Hypothalamus (tissue), 51 donors: ENCODE data around the gene ACBD5.

Experiments used
- DNase-seq, 51 donors: peaks; one replicate each; lab custom pipeline; 2025; lab: John Stamatoyannopoulos, UW

Gene ACBD5

DNA sequence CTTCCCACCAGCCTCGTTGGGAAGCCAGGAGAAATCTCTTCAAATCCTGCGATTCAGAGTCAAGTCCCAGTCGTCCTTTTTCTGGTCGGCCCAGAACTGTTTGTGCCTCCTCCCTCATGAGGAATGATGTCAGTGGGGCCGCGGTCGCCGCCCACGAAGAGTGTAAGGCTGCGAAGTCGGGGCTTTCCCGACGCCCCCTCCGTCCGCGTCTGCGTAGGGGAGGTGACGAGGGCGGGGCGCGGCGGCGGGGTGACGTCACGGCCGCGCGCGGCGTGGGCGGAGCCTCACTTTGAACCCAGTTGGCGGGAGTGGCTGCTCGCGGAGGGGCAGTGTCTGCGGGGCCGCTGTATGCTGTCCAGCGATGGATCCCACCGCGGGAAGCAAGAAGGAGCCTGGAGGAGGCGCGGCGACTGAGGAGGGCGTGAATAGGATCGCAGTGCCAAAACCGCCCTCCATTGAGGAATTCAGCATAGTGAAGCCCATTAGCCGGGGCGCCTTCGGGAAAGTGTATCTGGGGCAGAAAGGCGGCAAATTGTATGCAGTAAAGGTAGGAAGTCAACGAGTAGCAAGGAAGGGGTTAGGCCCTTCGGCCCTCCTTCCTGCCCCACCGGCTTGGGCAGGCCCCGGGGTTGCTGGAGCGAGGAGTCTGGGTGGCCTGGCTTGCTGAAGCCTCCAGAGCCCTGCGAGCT, 85.4 kb downstream of the ACBD5 start, which contains the start of gene MASTL:
TSS of gene MASTL (plus strand) at position 287 of the 689 bp plus-strand sequence. CDS start at position 362, 75 bp downstream.
- DNase-seq, result peak; percentile 31 to 92 (median 83)

DNA sequence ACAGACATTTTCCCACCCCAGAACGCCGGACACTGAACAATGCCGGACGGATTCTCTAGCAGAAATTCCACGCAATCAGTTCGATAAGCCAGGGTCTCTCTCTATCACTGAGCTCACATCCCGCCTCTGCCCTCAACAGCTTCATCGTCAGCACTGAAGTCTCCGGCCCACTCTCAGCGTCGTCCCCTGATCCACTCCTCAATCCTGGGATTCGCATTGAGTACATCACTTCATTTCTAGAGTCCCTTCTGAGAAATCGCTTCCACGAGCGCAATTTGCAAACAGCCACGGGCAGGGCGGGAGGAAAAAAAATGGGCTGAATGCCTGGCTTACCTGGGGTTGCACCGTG, 86.8 kb downstream of the ACBD5 start:
- peak in 8 of 51 donors; percentile 19 to 71 (median 36) for DNase-seq

DNA sequence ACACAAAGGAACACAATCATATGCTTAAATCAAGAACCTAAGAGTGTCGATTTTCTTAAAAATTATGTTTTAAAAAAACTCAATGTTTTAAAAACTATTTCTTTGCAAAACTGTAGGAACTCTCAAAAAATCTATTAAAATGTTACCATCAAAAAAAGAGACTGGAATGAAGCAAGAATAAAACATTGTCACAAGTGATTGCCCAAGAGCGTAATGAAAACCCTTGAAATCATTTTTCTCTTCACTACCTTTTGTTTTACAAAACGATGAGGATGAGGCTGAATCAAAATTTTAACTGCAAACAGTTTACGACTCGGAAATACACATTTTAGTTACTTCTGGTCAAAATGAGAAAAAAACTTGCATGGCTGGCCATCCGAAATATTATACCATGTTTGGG, 87.3 kb downstream of the ACBD5 start:
- DNase-seq, result peak in 1 of 51 donors; percentile 17

DNA sequence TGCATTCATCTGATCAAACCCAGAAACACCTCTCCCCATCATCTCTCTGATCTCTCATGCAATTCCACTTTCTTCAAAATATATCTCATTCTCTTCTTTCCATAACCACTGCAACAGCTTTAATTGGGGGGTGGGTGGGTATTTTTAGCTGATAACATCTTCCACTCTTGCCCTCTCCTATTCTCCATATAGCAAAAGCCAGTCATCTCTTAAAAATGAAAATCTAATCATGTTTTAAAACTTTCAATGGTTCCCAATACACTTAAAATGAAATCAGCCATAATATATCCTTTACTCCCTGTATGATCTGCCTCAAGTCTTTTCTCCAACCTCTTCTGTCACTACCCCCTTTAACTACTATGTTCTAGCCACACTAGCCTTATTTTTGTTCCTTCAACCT, 87.9 kb downstream of the ACBD5 start:
- DNase-seq, result no peak

DNA sequence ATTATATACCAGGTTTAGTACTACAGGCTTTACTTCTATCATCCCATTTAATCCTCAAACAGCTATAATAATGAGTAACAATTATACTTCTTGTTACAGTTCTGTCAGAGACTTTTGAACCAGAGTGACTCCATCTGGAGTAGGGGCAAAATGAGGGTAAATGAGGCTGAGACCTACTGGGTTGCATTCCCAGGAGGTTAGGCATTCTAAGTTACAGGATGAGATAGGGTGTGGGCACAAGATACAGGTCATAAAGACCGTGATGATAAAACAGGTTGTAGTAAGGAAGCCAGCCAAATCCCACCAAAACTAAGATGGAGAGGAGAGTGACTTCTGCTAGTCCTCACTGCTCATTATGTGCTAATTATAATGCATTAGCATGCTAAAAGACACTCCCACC, 90.3 kb downstream of the ACBD5 start:
- no peak for DNase-seq

DNA sequence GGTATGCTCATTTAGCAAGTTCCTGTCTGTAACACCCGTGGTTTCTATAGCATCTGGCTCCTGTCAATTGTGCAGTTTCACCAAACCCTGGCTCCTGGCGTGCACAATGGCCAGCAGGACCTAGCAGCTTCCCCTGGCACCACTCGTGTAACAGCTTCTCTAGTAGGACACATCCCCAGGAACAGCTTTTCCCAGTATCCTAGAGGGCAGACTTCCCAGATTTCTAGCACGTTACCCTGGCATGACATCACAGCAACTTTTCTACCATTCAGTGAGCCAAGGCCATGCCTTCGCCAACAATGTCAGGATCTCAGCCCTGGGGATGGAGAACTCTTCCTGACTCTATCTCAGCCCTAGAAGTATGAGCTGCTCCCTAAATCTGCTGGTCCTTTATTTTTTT, 92.9 kb downstream of the ACBD5 start:
- no peak for DNase-seq

DNA sequence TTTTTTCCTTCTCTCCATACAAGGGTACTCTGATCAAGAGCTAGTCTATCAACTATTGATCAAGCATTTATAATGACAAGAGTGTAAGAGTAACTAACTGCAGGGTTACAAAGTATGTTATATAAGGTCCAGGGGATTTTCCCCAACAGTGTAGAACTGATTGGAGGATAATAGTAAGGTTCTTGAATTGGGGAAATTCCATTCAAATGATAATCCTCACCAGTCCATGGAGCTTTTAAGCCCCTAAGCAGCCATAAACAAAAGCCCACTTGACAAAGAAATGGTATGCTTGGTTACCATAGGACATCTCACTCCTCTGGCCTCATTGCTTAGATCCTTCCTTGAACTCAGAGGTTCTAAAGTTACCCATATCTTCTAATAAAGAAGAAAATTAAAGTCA, 94.7 kb downstream of the ACBD5 start:
- DNase-seq, result no peak
